ENCODE data around the gene PCID2. TPM values are rescaled to one million over a fixed set of nuclear protein-coding genes. Genes with fewer than 3 reads are reported as not detected.

Gene PCID2
- total RNA-seq, 3 donors from 2014 or later, result 26.8 to 51.6 (median 35.0) TPM

DNA sequence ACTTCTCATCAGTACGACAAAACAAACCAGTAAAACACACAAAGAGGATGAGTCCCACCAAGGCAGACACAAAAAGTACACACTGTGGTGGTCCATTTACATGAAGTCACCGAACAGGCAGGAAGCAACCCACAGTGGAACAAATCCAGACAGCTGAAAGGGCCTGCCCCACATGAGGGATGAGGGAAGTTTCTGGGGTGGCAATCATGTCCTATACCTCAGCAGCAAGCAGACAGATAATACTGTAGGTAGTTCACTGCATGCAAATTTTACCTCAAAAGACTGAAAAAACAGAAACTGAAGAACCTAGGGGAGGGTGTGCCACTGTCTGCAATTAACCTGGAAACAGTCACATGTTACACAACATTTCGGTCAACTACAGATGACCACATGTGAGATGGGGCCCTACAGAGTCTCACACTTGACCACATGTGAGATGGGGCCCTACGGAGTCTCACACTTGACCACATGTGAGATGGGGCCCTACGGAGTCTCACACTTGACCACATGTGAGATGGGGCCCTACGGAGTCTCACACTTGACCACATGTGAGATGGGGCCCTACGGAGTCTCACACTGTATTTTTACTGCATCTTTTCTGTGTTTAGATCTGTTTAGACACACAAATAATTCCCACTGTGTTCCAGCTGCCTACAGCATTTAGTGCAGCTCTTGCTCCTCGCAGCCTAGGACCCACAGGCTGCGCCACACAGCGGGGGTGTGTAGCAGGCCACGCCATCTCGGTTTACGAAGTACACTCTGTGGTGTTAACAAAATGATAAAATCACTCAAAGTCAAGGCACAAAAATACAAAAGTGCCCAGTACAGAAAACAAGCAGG, 22.2 kb downstream of the PCID2 start:
- ATAC-seq, result peak; percentile 26
- DNase-seq, result no peak
- intact Hi-C loops (cut with DNase I, micrococcal nuclease), result no loop called here
- Histone ChIP-seq H3K4me1 (ENCODE audit: low read depth) (no peaks in the 10 kb centered on the region), H3K9me3 (no peaks in the 10 kb centered on the region), H3K36me3 (ENCODE audit: low read depth) (no peaks in the 10 kb centered on the region), H3K4me3 (no peak overlapping the region)
- TF ChIP-seq, protein P1, sequence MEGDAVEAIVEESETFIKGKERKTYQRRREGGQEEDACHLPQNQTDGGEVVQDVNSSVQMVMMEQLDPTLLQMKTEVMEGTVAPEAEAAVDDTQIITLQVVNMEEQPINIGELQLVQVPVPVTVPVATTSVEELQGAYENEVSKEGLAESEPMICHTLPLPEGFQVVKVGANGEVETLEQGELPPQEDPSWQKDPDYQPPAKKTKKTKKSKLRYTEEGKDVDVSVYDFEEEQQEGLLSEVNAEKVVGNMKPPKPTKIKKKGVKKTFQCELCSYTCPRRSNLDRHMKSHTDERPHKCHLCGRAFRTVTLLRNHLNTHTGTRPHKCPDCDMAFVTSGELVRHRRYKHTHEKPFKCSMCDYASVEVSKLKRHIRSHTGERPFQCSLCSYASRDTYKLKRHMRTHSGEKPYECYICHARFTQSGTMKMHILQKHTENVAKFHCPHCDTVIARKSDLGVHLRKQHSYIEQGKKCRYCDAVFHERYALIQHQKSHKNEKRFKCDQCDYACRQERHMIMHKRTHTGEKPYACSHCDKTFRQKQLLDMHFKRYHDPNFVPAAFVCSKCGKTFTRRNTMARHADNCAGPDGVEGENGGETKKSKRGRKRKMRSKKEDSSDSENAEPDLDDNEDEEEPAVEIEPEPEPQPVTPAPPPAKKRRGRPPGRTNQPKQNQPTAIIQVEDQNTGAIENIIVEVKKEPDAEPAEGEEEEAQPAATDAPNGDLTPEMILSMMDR (IDR thresholded peaks at IDR 0.05), result no peak

DNA sequence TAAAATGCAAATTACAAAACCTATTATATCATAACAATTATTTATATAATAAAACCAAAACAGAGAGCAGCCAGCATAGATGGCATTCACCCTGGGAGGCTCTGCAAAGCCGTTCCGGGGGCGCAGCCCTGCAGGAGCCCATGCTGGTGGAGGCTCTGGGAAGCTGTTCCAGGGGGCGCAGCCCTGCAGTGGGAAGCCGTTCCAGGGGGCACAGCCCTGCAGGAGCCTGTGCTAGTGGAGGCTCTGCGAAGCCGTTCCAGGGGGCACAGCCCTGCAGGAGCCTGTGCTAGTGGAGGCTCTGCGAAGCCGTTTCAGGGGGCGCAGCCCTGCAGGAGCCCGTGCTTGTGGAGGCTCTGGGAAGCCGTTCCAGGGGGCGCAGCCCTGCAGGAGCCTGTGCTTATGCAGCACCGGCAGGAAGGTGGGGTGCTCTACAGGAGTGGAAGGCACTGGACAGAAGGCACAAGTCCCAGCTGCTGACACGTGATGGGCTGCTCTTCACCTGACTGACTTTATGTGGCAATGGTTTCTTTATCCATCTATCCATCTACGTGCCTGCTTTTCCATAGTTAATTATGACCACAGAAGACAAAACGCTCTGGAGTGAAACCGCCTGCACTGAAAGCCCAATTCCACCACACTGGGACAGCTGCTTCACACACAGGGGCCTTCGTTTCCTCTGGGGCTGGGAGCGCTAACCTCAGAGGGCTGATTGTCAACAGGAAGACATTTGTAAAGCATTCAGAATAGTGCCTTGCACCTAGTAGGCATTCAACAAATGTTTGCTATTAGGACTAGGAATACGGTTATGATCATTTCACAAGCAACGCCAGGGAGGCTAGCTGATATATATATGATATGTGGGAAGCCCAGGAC, 23.7 kb downstream of the PCID2 start:
- no peak for DNase-seq
- Histone ChIP-seq H3K4me1 (ENCODE audit: low read depth) (no peaks in the 10 kb centered on the region), H3K36me3 (ENCODE audit: low read depth) (no peaks in the 10 kb centered on the region), H3K4me3 (no peak overlapping the region), H3K9me3 (no peaks in the 10 kb centered on the region)
- TF ChIP-seq, protein P1 (IDR thresholded peaks at IDR 0.05), result no peak
- ATAC-seq, result peak; percentile 52
- intact Hi-C loops (cut with DNase I, micrococcal nuclease), result no loop called here

DNA sequence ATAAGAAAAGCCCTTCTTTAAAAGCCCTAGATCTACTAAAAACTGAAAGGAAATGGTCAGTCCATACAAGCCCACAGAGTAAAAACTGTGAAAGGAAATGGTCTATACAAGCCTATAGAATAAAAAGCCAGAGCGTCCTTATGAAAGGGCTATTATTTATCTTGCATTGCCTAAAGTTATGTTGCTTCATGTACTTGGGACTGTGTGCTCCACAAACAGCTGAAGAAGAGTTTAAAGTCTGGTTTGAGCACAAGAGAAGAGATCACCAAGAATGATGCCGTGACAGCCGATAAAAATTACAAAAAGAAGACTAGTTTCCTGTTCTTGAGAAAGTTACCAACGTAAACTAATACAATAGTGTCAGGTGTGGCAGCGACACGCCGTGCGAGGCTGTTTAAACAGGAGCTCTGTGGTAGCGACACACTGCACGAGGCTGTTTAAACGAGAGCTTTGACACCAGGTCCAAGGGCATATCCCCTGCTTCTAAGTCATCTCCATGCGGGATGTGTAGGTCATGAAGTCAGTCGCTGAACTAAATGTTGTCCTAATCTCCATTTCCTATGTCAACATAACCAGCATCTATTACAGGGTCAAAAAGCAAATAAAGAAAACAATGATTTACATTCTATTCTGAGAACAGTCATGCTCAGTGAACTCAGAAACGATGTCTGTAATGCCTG, 24.9 kb downstream of the PCID2 start:
- H3K9me3 ChIP-seq, result no peaks in the 10 kb centered on the region
- H3K4me1 ChIP-seq (ENCODE audit: low read depth), result no peaks in the 10 kb centered on the region
- H3K36me3 ChIP-seq (ENCODE audit: low read depth), result peaks cover 2% of the 10 kb centered on the region
- ATAC-seq, result no peak
- no peak for DNase-seq
- no peak overlapping the region for H3K4me3 ChIP-seq
- TF ChIP-seq, protein P1 (IDR thresholded peaks at IDR 0.05), result no peak
- intact Hi-C loops (cut with DNase I, micrococcal nuclease), result no loop called here

DNA sequence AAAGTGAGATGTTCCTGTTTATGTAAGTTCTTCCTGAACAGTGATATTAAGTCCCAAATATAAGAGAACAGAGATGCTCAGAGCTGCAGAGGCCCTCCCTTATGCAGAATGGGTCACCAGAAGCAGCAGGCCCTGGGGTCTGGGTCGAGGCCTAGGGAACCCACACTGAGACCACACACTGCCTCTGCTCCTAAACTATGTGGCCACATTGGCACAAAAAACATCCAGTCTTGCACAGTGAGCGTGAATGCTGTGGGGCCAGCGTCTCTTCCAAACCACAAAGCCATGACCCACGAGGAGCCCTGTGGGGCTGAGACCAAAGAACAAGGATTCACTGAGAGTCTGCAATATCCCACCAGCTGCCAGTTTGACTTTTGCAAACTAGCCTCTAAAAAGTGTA, 26.4 kb downstream of the PCID2 start:
- intact Hi-C loops (cut with DNase I, micrococcal nuclease), result no loop called here
- H3K9me3 ChIP-seq, result no peaks in the 10 kb centered on the region
- peaks cover 6% of the 10 kb centered on the region for H3K36me3 ChIP-seq (ENCODE audit: low read depth)
- H3K4me1 ChIP-seq (ENCODE audit: low read depth), result no peaks in the 10 kb centered on the region
- H3K4me3 ChIP-seq, result no peak overlapping the region
- ATAC-seq (no peak), DNase-seq (no peak)
- TF ChIP-seq, protein P1 (IDR thresholded peaks at IDR 0.05), result no peak

DNA sequence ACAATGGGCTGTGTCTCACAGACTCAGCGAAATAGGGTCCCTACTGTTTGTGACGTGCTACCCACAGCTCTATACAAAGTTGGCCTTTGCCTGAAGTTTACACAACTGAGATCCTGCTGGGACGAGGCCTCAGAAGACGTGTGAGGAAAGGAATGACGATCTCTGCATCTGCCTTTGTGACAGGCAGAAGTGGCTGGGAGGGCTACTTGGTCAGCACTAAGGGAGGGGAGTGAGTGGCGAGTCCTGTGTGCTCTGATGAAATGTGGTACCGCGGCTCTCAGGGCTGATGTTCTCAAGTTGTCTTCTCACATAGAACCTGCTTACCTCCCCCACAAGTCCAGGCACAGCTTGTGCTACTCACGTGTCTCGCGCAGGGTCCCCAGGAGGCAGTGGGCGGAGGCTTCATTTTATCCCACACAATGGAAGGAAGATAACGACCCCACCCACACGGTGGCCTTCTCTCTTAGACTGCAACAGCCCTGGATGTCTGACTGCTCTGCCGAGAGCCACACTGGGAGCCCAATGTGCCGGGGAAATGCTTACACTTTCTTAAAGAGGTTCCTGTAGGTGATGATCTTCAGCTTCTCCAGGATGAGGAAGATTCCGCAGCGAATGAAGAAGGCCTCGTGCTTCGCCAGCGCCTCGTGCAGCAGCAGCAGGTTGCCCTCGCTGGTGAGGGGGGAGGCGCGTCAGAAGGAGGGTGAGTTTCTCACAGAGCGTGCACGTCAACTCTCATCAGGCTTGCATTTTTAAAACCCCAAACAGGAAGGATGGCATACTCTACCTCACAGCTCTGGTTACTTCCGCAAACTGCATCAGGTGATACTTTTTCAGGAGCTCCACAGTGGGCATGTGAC, 28.9 kb downstream of the PCID2 start:
- no peak for ATAC-seq
- DNase-seq, result no peak
- intact Hi-C loops (cut with DNase I, micrococcal nuclease), result no loop called here
- no peak overlapping the region for H3K4me3 ChIP-seq
- TF ChIP-seq, protein P1 (IDR thresholded peaks at IDR 0.05), result no peak
- H3K9me3 ChIP-seq, result no peaks in the 10 kb centered on the region
- peaks cover 3% of the 10 kb centered on the region for H3K4me1 ChIP-seq (ENCODE audit: low read depth)
- H3K36me3 ChIP-seq (ENCODE audit: low read depth), result peaks cover 6% of the 10 kb centered on the region
